Activated naive CD8-positive, alpha-beta T cell treated with anti-CD3 and anti-CD28 coated beads, Interleukin-2, amount 50 U/mL, for 24 hours (primary cell): ENCODE measurements around the gene PCDHA1.

Experiments
- ATAC-seq: fragments of 150-1000 bp; cut with Tn5 transposase; one replicate; pipeline ENCODE4 v1.10.0; 2021
- DNase-seq: peaks from one replicate; pipeline ENCODE4 v3.0.0; 2021
- H3K27ac Mint-ChIP-seq: one replicate; pipeline ENCODE4 v1.8.0; 2021; ENCODE audit warnings: mild to moderate bottlenecking, mixed read lengths
- H3K27me3 Mint-ChIP-seq: one replicate; pipeline ENCODE4 v1.8.0; 2021; ENCODE audit warnings: mixed read lengths
- H3K36me3 Mint-ChIP-seq: one replicate; pipeline ENCODE4 v1.8.0; 2021; ENCODE audit warnings: low read depth, mixed read lengths
- H3K4me1 Mint-ChIP-seq: one replicate; pipeline ENCODE4 v1.8.0; 2021; ENCODE audit warnings: mixed read lengths
- H3K4me3 Mint-ChIP-seq: one replicate; pipeline ENCODE4 v1.8.0; 2021; ENCODE audit warnings: mild to moderate bottlenecking, moderate library complexity, mixed read lengths
- H3K9me3 Mint-ChIP-seq: one replicate; pipeline ENCODE4 v1.8.0; 2021; ENCODE audit warnings: mixed read lengths

Gene PCDHA1

GRCh38 chr5:140998921-140999410 is 213.0 kb downstream of the PCDHA1 start:
- H3K27me3 Mint-ChIP-seq: peaks cover 23% of the 10 kb centered on the region

GRCh38 chr5:141001446-141001843 is 215.5 kb downstream of the PCDHA1 start:
- DNase-seq (no peak), ATAC-seq (no peak)
- peak overlapping the region; percentile 35 for H3K4me3 Mint-ChIP-seq
- peaks cover 4% of the 10 kb centered on the region for H3K4me1 Mint-ChIP-seq
- H3K9me3 Mint-ChIP-seq: no peaks in the 10 kb centered on the region
- no peak overlapping the region for H3K27ac Mint-ChIP-seq
- no peaks in the 10 kb centered on the region for H3K36me3 Mint-ChIP-seq
- H3K27me3 Mint-ChIP-seq: peaks cover 26% of the 10 kb centered on the region

More at GRCh38 chr5:140998921-140999410, 213.0 kb downstream of the PCDHA1 start:
- Mint-ChIP-seq H3K4me1 (peaks cover 4% of the 10 kb centered on the region), H3K27ac (no peak overlapping the region), H3K4me3 (no peak overlapping the region), H3K36me3 (no peaks in the 10 kb centered on the region), H3K9me3 (no peaks in the 10 kb centered on the region)
- no peak for DNase-seq
- no peak for ATAC-seq

GRCh38 chr5:141001844-141002604 is 216.1 kb downstream of the PCDHA1 start:
- DNase-seq (no peak), ATAC-seq (no peak)
- Mint-ChIP-seq H3K4me1 (peaks cover 4% of the 10 kb centered on the region), H3K27me3 (peaks cover 30% of the 10 kb centered on the region), H3K27ac (no peak overlapping the region), H3K36me3 (no peaks in the 10 kb centered on the region), H3K4me3 (peak overlapping the region; percentile 35), H3K9me3 (no peaks in the 10 kb centered on the region)

- ATAC-seq (no peak), DNase-seq (no peak)
- no peaks in the 10 kb centered on the region for H3K36me3 Mint-ChIP-seq
- peaks cover 4% of the 10 kb centered on the region for H3K4me1 Mint-ChIP-seq
- no peak overlapping the region for H3K4me3 Mint-ChIP-seq
- H3K27me3 Mint-ChIP-seq: peaks cover 30% of the 10 kb centered on the region
- no peaks in the 10 kb centered on the region for H3K9me3 Mint-ChIP-seq
- no peak overlapping the region for H3K27ac Mint-ChIP-seq
Measured at GRCh38 chr5:141002605-141002965, 216.6 kb downstream of the PCDHA1 start.

GRCh38 chr5:141003031-141003430 is 217.1 kb downstream of the PCDHA1 start:
- Mint-ChIP-seq H3K27ac (no peak overlapping the region), H3K27me3 (peaks cover 30% of the 10 kb centered on the region), H3K36me3 (no peaks in the 10 kb centered on the region), H3K4me1 (peaks cover 4% of the 10 kb centered on the region), H3K9me3 (no peaks in the 10 kb centered on the region), H3K4me3 (no peak overlapping the region)
- DNase-seq (no peak), ATAC-seq (no peak)

GRCh38 chr5:141003791-141004611 is 218.1 kb downstream of the PCDHA1 start:
- Mint-ChIP-seq H3K9me3 (no peaks in the 10 kb centered on the region), H3K36me3 (no peaks in the 10 kb centered on the region), H3K4me3 (no peak overlapping the region), H3K27ac (no peak overlapping the region), H3K4me1 (peaks cover 4% of the 10 kb centered on the region), H3K27me3 (peaks cover 30% of the 10 kb centered on the region)
- DNase-seq (no peak), ATAC-seq (no peak)

GRCh38 chr5:141007791-141008190 is 221.9 kb downstream of the PCDHA1 start:
- Mint-ChIP-seq H3K4me3 (no peak overlapping the region), H3K27ac (no peak overlapping the region), H3K9me3 (peaks cover 8% of the 10 kb centered on the region), H3K4me1 (no peaks in the 10 kb centered on the region), H3K36me3 (no peaks in the 10 kb centered on the region), H3K27me3 (peaks cover 16% of the 10 kb centered on the region)
- DNase-seq (no peak), ATAC-seq (no peak)

GRCh38 chr5:141010047-141010793 is 224.3 kb downstream of the PCDHA1 start:
- no peak overlapping the region for H3K4me3 Mint-ChIP-seq
- DNase-seq (no peak), ATAC-seq (no peak)
- peaks cover 8% of the 10 kb centered on the region for H3K9me3 Mint-ChIP-seq
- peaks cover 14% of the 10 kb centered on the region for H3K27me3 Mint-ChIP-seq
- no peaks in the 10 kb centered on the region for H3K36me3 Mint-ChIP-seq
- no peak overlapping the region for H3K27ac Mint-ChIP-seq
- H3K4me1 Mint-ChIP-seq: no peaks in the 10 kb centered on the region

GRCh38 chr5:141017943-141018342 is 232.0 kb downstream of the PCDHA1 start:
- Mint-ChIP-seq H3K4me3 (no peak overlapping the region), H3K27ac (no peak overlapping the region), H3K36me3 (no peaks in the 10 kb centered on the region), H3K9me3 (no peaks in the 10 kb centered on the region), H3K4me1 (no peaks in the 10 kb centered on the region), H3K27me3 (peaks cover 2% of the 10 kb centered on the region)
- DNase-seq: no peak
- no peak for ATAC-seq

GRCh38 chr5:141022384-141022783 is 236.4 kb downstream of the PCDHA1 start:
- no peak for ATAC-seq
- H3K27ac Mint-ChIP-seq: no peak overlapping the region
- H3K9me3 Mint-ChIP-seq: peaks cover 8% of the 10 kb centered on the region
- no peak overlapping the region for H3K4me3 Mint-ChIP-seq
- no peaks in the 10 kb centered on the region for H3K36me3 Mint-ChIP-seq
- DNase-seq: no peak
- H3K27me3 Mint-ChIP-seq: no peaks in the 10 kb centered on the region
- H3K4me1 Mint-ChIP-seq: no peaks in the 10 kb centered on the region

GRCh38 chr5:141031006-141031405 is 245.1 kb downstream of the PCDHA1 start:
- H3K4me1 Mint-ChIP-seq: no peaks in the 10 kb centered on the region
- H3K36me3 Mint-ChIP-seq: no peaks in the 10 kb centered on the region
- H3K27ac Mint-ChIP-seq: no peak overlapping the region
- no peaks in the 10 kb centered on the region for H3K27me3 Mint-ChIP-seq
- no peak for ATAC-seq
- no peak overlapping the region for H3K4me3 Mint-ChIP-seq
- no peaks in the 10 kb centered on the region for H3K9me3 Mint-ChIP-seq
- no peak for DNase-seq

- H3K4me3 Mint-ChIP-seq: no peak overlapping the region
- no peak for ATAC-seq
Measured at GRCh38 chr5:141032626-141033025, 246.7 kb downstream of the PCDHA1 start.

GRCh38 chr5:141039061-141039460 is 253.1 kb downstream of the PCDHA1 start:
- no peak for ATAC-seq
- no peak for DNase-seq
- peaks cover 6% of the 10 kb centered on the region for H3K9me3 Mint-ChIP-seq
- H3K4me1 Mint-ChIP-seq: no peaks in the 10 kb centered on the region
- H3K36me3 Mint-ChIP-seq: no peaks in the 10 kb centered on the region
- no peak overlapping the region for H3K4me3 Mint-ChIP-seq
- no peak overlapping the region for H3K27ac Mint-ChIP-seq
- H3K27me3 Mint-ChIP-seq: peaks cover 2% of the 10 kb centered on the region

More at GRCh38 chr5:141032626-141033025, 246.7 kb downstream of the PCDHA1 start:
- Mint-ChIP-seq H3K27ac (no peak overlapping the region), H3K36me3 (no peaks in the 10 kb centered on the region), H3K9me3 (no peaks in the 10 kb centered on the region), H3K4me1 (no peaks in the 10 kb centered on the region), H3K27me3 (no peaks in the 10 kb centered on the region)
- no peak for DNase-seq

- Mint-ChIP-seq H3K27ac (no peak overlapping the region), H3K4me3 (no peak overlapping the region), H3K9me3 (peaks cover 6% of the 10 kb centered on the region), H3K4me1 (no peaks in the 10 kb centered on the region), H3K36me3 (no peaks in the 10 kb centered on the region), H3K27me3 (peaks cover 5% of the 10 kb centered on the region)
- DNase-seq: no peak
- ATAC-seq: no peak
Measured at GRCh38 chr5:141039517-141039916, 253.6 kb downstream of the PCDHA1 start.
